H1 (cell line): ENCODE measurements around the gene SCO2.

Experiments used
- EZH2 ChIP-seq: fragments of 200-600 bp; sonication (generic); IDR thresholded peaks from 2 replicates; pipeline ENCODE4 v1.7.1; 2012; ENCODE audit warnings: low read depth, mild to moderate bottlenecking, moderate library complexity, low read length, inconsistent platforms; ENCODE audit not compliant: severe bottlenecking
- MAFK ChIP-seq: IDR thresholded peaks from 2 replicates; pipeline ENCODE4 v1.6.1; 2012; ENCODE audit warnings: low read depth, mild to moderate bottlenecking, improper control_type of control experiment, low read length
- POLR2A ChIP-seq, 2 experiments: IDR thresholded peaks; 1 replicate in 1 of 2; 2 replicates in 1 of 2; pipeline ENCODE4 v1.6.1; 2011; ENCODE audit warnings: low read depth in 2 of 2, low read length in 2 of 2, mild to moderate bottlenecking in 2 of 2; ENCODE audit errors: control extremely low read depth in 1 of 2
- RFX5 ChIP-seq: IDR thresholded peaks from 2 replicates; pipeline ENCODE4 v1.6.1; 2011; ENCODE audit warnings: low read depth, low read length, improper control_type of control experiment, borderline replicate concordance
- SP2 ChIP-seq: IDR thresholded peaks from 2 replicates; pipeline ENCODE4 v1.6.1; 2012; ENCODE audit warnings: mild to moderate bottlenecking, low read length, inconsistent platforms
- SUZ12 ChIP-seq: fragments of 200-600 bp; sonication (generic); IDR thresholded peaks from 2 replicates; pipeline ENCODE4 v1.6.1; 2012; ENCODE audit warnings: mild to moderate bottlenecking, inconsistent platforms, low read length, moderate library complexity, mixed read lengths
- TCF12 ChIP-seq: IDR thresholded peaks from 2 replicates; pipeline ENCODE4 v1.6.1; 2011; ENCODE audit warnings: low read depth, mild to moderate bottlenecking, low read length
- TF ChIP-seq, protein P1 (sequence below), 3 experiments: IDR thresholded peaks; 1 replicate in 2 of 3; 2 replicates in 1 of 3; pipeline versions ENCODE4 v1.5.1 to v1.6.1; 2011; ENCODE audit warnings: low read length in 3 of 3, mild to moderate bottlenecking in 3 of 3, inconsistent platforms in 2 of 3, low read depth in 1 of 3, moderate library complexity in 1 of 3; ENCODE audit not compliant: insufficient read depth in 1 of 3; ENCODE audit errors: control extremely low read depth in 1 of 3

DNA sequence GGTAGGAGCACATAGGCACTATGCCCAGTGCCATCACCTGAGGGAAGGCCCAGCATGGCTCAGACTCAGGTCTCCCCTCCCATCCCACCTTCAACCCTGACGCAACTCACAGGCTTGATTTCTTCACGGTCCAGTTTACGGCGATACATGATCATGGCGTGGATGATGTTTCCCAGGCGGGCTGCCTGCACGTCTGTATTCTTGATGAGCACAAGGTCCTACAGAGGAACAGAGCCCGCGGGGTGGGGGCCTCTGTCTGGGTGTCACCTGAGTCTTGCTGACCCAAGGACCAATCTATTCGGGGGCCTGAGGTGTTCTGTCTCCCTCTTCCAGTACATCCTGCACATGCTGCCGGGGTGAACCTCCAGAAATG is 49.0 kb upstream of the SCO2 start:
- no peak for TF ChIP-seq MAFK
- no peak for TF ChIP-seq EZH2
- no peak for TF ChIP-seq SP2
- no peak for TF ChIP-seq POLR2A (IDR thresholded peaks at IDR 0.05; ENCODE audit: control extremely low read depth in 1 of 2, low read depth in 2 of 2, low read length in 2 of 2)
- TF ChIP-seq, protein P1, sequence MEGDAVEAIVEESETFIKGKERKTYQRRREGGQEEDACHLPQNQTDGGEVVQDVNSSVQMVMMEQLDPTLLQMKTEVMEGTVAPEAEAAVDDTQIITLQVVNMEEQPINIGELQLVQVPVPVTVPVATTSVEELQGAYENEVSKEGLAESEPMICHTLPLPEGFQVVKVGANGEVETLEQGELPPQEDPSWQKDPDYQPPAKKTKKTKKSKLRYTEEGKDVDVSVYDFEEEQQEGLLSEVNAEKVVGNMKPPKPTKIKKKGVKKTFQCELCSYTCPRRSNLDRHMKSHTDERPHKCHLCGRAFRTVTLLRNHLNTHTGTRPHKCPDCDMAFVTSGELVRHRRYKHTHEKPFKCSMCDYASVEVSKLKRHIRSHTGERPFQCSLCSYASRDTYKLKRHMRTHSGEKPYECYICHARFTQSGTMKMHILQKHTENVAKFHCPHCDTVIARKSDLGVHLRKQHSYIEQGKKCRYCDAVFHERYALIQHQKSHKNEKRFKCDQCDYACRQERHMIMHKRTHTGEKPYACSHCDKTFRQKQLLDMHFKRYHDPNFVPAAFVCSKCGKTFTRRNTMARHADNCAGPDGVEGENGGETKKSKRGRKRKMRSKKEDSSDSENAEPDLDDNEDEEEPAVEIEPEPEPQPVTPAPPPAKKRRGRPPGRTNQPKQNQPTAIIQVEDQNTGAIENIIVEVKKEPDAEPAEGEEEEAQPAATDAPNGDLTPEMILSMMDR (IDR thresholded peaks at IDR 0.05; ENCODE audit: control extremely low read depth in 1 of 3, insufficient read depth in 1 of 3, low read depth in 1 of 3, low read length in 3 of 3), result no peak
- TF ChIP-seq SUZ12, result no peak
- no peak for TF ChIP-seq RFX5
- TF ChIP-seq TCF12, result no peak
